Activated CD4-positive, alpha-beta T cell treated with anti-CD3 and anti-CD28 coated beads, Interleukin-2, amount 10 ng/mL, durations not matched to agents 24 days and 14 days (primary cell): ENCODE results near the gene JAKMIP2. TPM values are rescaled to one million over a fixed set of nuclear protein-coding genes. Genes with fewer than 3 reads are reported as not detected.
A peak's percentile ranks its signal among the peaks of the same experiment; 100 is the strongest.

Source experiments
- DNase-seq: peaks from one replicate; pipeline ENCODE4 v3.0.0; 2022
- H3K27ac Mint-ChIP-seq: one replicate; pipeline ENCODE4 v1.8.0; 2022; ENCODE audit warnings: mild to moderate bottlenecking, mixed read lengths
- H3K27me3 Mint-ChIP-seq: one replicate; pipeline ENCODE4 v1.8.0; 2022; ENCODE audit warnings: mixed read lengths
- H3K36me3 Mint-ChIP-seq: one replicate; pipeline ENCODE4 v1.8.0; 2022; ENCODE audit warnings: low read depth, mild to moderate bottlenecking, mixed read lengths
- H3K4me1 Mint-ChIP-seq: one replicate; pipeline ENCODE4 v1.8.0; 2021; ENCODE audit warnings: mixed read lengths
- H3K4me3 Mint-ChIP-seq: one replicate; pipeline ENCODE4 v1.8.0; 2022; ENCODE audit warnings: mild to moderate bottlenecking, moderate library complexity, mixed read lengths
- H3K9me3 Mint-ChIP-seq: one replicate; pipeline ENCODE4 v1.8.0; 2021; ENCODE audit warnings: mixed read lengths
- intact Hi-C: fragments of 100-400 bp; cut with micrococcal nuclease; formaldehyde crosslinking; loops from one replicate; pipeline ENCODE4 v1.15.1; 2023
- total RNA-seq: library from RNA; stranded (reverse); gene quantifications from 2 replicates; pipeline ENCODE4 v1.2.3, GENCODE V29; 2022

JAKMIP2 gene
- total RNA-seq, 1 donor from 2014 or later = 1.2 TPM

GRCh38 chr5:147629196-147629595 is 153.3 kb downstream of the JAKMIP2 start:
- no peaks in the 10 kb centered on the region for H3K4me1 Mint-ChIP-seq
- H3K27ac Mint-ChIP-seq = no peak overlapping the region
- no peak overlapping the region for H3K4me3 Mint-ChIP-seq
- H3K36me3 Mint-ChIP-seq = no peaks in the 10 kb centered on the region
- intact Hi-C loops = no loop called here
- DNase-seq = no peak
- no peaks in the 10 kb centered on the region for H3K9me3 Mint-ChIP-seq
- H3K27me3 Mint-ChIP-seq = no peaks in the 10 kb centered on the region

GRCh38 chr5:147628058-147628895 is 154.3 kb downstream of the JAKMIP2 start:
- Mint-ChIP-seq H3K36me3 (no peaks in the 10 kb centered on the region), H3K9me3 (no peaks in the 10 kb centered on the region), H3K4me1 (no peaks in the 10 kb centered on the region), H3K27ac (no peak overlapping the region), H3K27me3 (no peaks in the 10 kb centered on the region), H3K4me3 (no peak overlapping the region)
- intact Hi-C loops = loop anchor here (1.0 kb wide), 1 partner anchor 194 kb away; no protein-coding TSS in a partner anchor
- peak; percentile 89 for DNase-seq

- no peak overlapping the region for H3K4me3 Mint-ChIP-seq
- intact Hi-C loops = no loop called here
Measured at GRCh38 chr5:147626464-147626863, 156.1 kb downstream of the JAKMIP2 start.

GRCh38 chr5:147621016-147621415 is 161.5 kb downstream of the JAKMIP2 start:
- intact Hi-C loops = no loop called here
- Mint-ChIP-seq H3K27me3 (no peaks in the 10 kb centered on the region), H3K4me3 (no peak overlapping the region), H3K9me3 (no peaks in the 10 kb centered on the region), H3K36me3 (no peaks in the 10 kb centered on the region), H3K4me1 (no peaks in the 10 kb centered on the region), H3K27ac (no peak overlapping the region)
- DNase-seq = no peak

More at GRCh38 chr5:147626464-147626863, 156.1 kb downstream of the JAKMIP2 start:
- no peak overlapping the region for H3K27ac Mint-ChIP-seq
- no peaks in the 10 kb centered on the region for H3K4me1 Mint-ChIP-seq
- no peak for DNase-seq
- H3K36me3 Mint-ChIP-seq = no peaks in the 10 kb centered on the region
- no peaks in the 10 kb centered on the region for H3K9me3 Mint-ChIP-seq
- no peaks in the 10 kb centered on the region for H3K27me3 Mint-ChIP-seq

- Mint-ChIP-seq H3K4me3 (no peak overlapping the region), H3K27ac (no peak overlapping the region), H3K9me3 (no peaks in the 10 kb centered on the region), H3K36me3 (no peaks in the 10 kb centered on the region), H3K27me3 (no peaks in the 10 kb centered on the region), H3K4me1 (no peaks in the 10 kb centered on the region)
- intact Hi-C loops = no loop called here
- no peak for DNase-seq
Measured at GRCh38 chr5:147619281-147619878, 163.1 kb downstream of the JAKMIP2 start.

GRCh38 chr5:147617711-147618350 is 164.7 kb downstream of the JAKMIP2 start:
- intact Hi-C loops = no loop called here
- no peak for DNase-seq
- H3K27me3 Mint-ChIP-seq = no peaks in the 10 kb centered on the region
- no peaks in the 10 kb centered on the region for H3K4me1 Mint-ChIP-seq
- no peaks in the 10 kb centered on the region for H3K36me3 Mint-ChIP-seq
- H3K9me3 Mint-ChIP-seq = no peaks in the 10 kb centered on the region
- H3K4me3 Mint-ChIP-seq = no peak overlapping the region
- H3K27ac Mint-ChIP-seq = no peak overlapping the region

- Mint-ChIP-seq H3K27ac (no peak overlapping the region), H3K27me3 (no peaks in the 10 kb centered on the region), H3K4me3 (no peak overlapping the region), H3K36me3 (no peaks in the 10 kb centered on the region), H3K4me1 (no peaks in the 10 kb centered on the region), H3K9me3 (no peaks in the 10 kb centered on the region)
- DNase-seq = no peak
- intact Hi-C loops = no loop called here
Measured at GRCh38 chr5:147617191-147617606, 165.3 kb downstream of the JAKMIP2 start.

- no peak overlapping the region for H3K4me3 Mint-ChIP-seq
- no peaks in the 10 kb centered on the region for H3K9me3 Mint-ChIP-seq
- no peak for DNase-seq
- H3K27ac Mint-ChIP-seq = no peak overlapping the region
- H3K4me1 Mint-ChIP-seq = no peaks in the 10 kb centered on the region
- no peaks in the 10 kb centered on the region for H3K27me3 Mint-ChIP-seq
- no peaks in the 10 kb centered on the region for H3K36me3 Mint-ChIP-seq
- intact Hi-C loops = no loop called here
Measured at GRCh38 chr5:147616421-147616820, 166.1 kb downstream of the JAKMIP2 start.

GRCh38 chr5:147613359-147613758 is 169.2 kb downstream of the JAKMIP2 start:
- Mint-ChIP-seq H3K4me1 (no peaks in the 10 kb centered on the region), H3K27me3 (no peaks in the 10 kb centered on the region)
- intact Hi-C loops = no loop called here

GRCh38 chr5:147611483-147611882 is 171.0 kb downstream of the JAKMIP2 start:
- Mint-ChIP-seq H3K4me3 (no peak overlapping the region), H3K27ac (no peak overlapping the region), H3K9me3 (no peaks in the 10 kb centered on the region), H3K4me1 (no peaks in the 10 kb centered on the region), H3K27me3 (no peaks in the 10 kb centered on the region), H3K36me3 (no peaks in the 10 kb centered on the region)
- intact Hi-C loops = no loop called here
- DNase-seq = no peak

More at GRCh38 chr5:147613359-147613758, 169.2 kb downstream of the JAKMIP2 start:
- Mint-ChIP-seq H3K36me3 (no peaks in the 10 kb centered on the region), H3K27ac (no peak overlapping the region), H3K9me3 (no peaks in the 10 kb centered on the region), H3K4me3 (no peak overlapping the region)
- no peak for DNase-seq

GRCh38 chr5:147610798-147611197 is 171.7 kb downstream of the JAKMIP2 start:
- Mint-ChIP-seq H3K36me3 (no peaks in the 10 kb centered on the region), H3K4me3 (no peak overlapping the region), H3K27me3 (no peaks in the 10 kb centered on the region), H3K9me3 (no peaks in the 10 kb centered on the region), H3K4me1 (no peaks in the 10 kb centered on the region), H3K27ac (no peak overlapping the region)
- DNase-seq = no peak
- intact Hi-C loops = no loop called here

- Mint-ChIP-seq H3K27ac (no peak overlapping the region), H3K36me3 (no peaks in the 10 kb centered on the region), H3K27me3 (no peaks in the 10 kb centered on the region), H3K9me3 (no peaks in the 10 kb centered on the region), H3K4me3 (no peak overlapping the region), H3K4me1 (no peaks in the 10 kb centered on the region)
- no peak for DNase-seq
- intact Hi-C loops = no loop called here
Measured at GRCh38 chr5:147601652-147602051, 180.9 kb downstream of the JAKMIP2 start.

GRCh38 chr5:147591120-147591519 is 191.4 kb downstream of the JAKMIP2 start:
- H3K27ac Mint-ChIP-seq = no peak overlapping the region
- H3K36me3 Mint-ChIP-seq = no peaks in the 10 kb centered on the region
- no peaks in the 10 kb centered on the region for H3K9me3 Mint-ChIP-seq
- no peaks in the 10 kb centered on the region for H3K4me1 Mint-ChIP-seq
- H3K4me3 Mint-ChIP-seq = no peak overlapping the region
- H3K27me3 Mint-ChIP-seq = no peaks in the 10 kb centered on the region
- intact Hi-C loops = no loop called here
- DNase-seq = no peak

- Mint-ChIP-seq H3K27ac (no peak overlapping the region), H3K4me3 (no peak overlapping the region), H3K4me1 (no peaks in the 10 kb centered on the region), H3K36me3 (no peaks in the 10 kb centered on the region), H3K9me3 (no peaks in the 10 kb centered on the region), H3K27me3 (no peaks in the 10 kb centered on the region)
- no peak for DNase-seq
- intact Hi-C loops = no loop called here
Measured at GRCh38 chr5:147590096-147590495, 192.4 kb downstream of the JAKMIP2 start.
